Measurements from ENCODE around the gene LRP1B. TPM values are rescaled to one million over a fixed set of nuclear protein-coding genes. Genes with fewer than 3 reads are reported as not detected.

The LRP1B gene
- total RNA-seq, 2 experiments from 2014 or later: not detected

DNA sequence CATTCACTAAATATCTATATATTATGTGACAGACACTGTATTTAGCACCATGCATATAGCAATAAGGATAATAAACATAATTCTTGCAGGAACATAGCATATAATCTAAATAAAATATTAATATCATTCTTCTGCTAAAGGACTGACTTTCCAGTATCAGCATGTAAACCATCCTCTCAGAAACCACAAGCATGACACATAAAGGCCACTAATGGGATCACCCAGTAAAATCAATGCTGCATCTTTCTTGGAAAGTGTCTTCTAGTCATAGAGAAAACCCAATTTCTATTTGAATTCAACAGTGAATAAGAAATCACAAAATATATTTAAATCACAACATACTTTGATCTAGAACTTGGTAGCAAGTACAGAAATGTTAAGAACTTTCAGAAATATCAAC lies 5.8 kb upstream of the LRP1B start:
- Mint-ChIP-seq H3K36me3 (ENCODE audit: low read depth) (no peaks in the 10 kb centered on the region), H3K4me3 (no peak overlapping the region), H3K27ac (no peak overlapping the region), H3K9me3 (no peaks in the 10 kb centered on the region), H3K27me3 (peaks cover 9% of the 10 kb centered on the region), H3K4me1 (peaks cover under 1% of the 10 kb centered on the region)
- DNase-seq: no peak
- CTCF ChIA-PET: no interaction called here
- POLR2A ChIA-PET: no interaction called here

GRCh38 chr2:142134911-142135310 lies 4.1 kb upstream of the LRP1B start:
- Mint-ChIP-seq H3K9me3 (no peaks in the 10 kb centered on the region), H3K4me1 (peaks cover 10% of the 10 kb centered on the region), H3K27ac (no peak overlapping the region), H3K4me3 (no peak overlapping the region), H3K36me3 (ENCODE audit: low read depth) (no peaks in the 10 kb centered on the region), H3K27me3 (peaks cover 26% of the 10 kb centered on the region)
- POLR2A ChIA-PET: no interaction called here
- CTCF ChIA-PET: no interaction called here
- no peak for DNase-seq

- DNase-seq: peak; percentile 11
- POLR2A ChIA-PET: no interaction called here
Observed at GRCh38 chr2:142130111-142131009, 456 bp downstream of the LRP1B start.

GRCh38 chr2:142128105-142128504 lies 2.7 kb downstream of the LRP1B start:
- CTCF ChIA-PET: interaction anchor here (1.4 kb wide), 1 partner anchor 27 kb away, joined by 3 read pairs; no protein-coding TSS in a partner anchor
- peaks cover 10% of the 10 kb centered on the region for H3K4me1 Mint-ChIP-seq
- no peak for DNase-seq
- no peak overlapping the region for H3K27ac Mint-ChIP-seq
- H3K36me3 Mint-ChIP-seq (ENCODE audit: low read depth): no peaks in the 10 kb centered on the region
- POLR2A ChIA-PET: no interaction called here
- H3K9me3 Mint-ChIP-seq: no peaks in the 10 kb centered on the region
- peaks cover 39% of the 10 kb centered on the region for H3K27me3 Mint-ChIP-seq
- no peak overlapping the region for H3K4me3 Mint-ChIP-seq

More at GRCh38 chr2:142130111-142131009, 456 bp downstream of the LRP1B start:
- CTCF ChIA-PET: interaction anchor here (1.2 kb wide), 1 partner anchor 26 kb away, joined by 3 read pairs; no protein-coding TSS in a partner anchor
- H3K36me3 Mint-ChIP-seq (ENCODE audit: low read depth): no peaks in the 10 kb centered on the region
- H3K9me3 Mint-ChIP-seq: no peaks in the 10 kb centered on the region
- peak overlapping the region; percentile 49 for H3K4me3 Mint-ChIP-seq
- H3K27ac Mint-ChIP-seq: no peak overlapping the region
- H3K27me3 Mint-ChIP-seq: peaks cover 39% of the 10 kb centered on the region
- H3K4me1 Mint-ChIP-seq: peaks cover 10% of the 10 kb centered on the region

DNA sequence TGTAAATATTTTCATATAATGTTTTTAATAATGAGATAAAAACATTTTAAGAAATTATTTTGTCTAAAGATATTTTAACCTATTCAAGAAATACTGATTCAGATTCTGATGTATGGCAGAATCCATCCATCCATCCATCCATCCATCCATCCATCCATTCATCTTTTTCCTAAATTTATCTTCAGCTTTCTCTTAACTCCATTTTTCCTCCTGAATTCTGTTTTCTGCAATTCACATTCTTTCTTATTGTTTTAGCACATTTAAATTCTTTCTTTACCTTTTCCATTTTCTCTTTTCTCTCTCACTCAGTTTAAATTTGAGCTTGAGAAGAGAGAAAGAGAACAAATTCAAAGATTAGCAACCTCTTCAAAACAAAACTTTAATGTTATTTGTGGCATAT lies 3.6 kb downstream of the LRP1B start:
- H3K4me1 Mint-ChIP-seq: peaks cover 10% of the 10 kb centered on the region
- ChIA-PET CTCF (no interaction called here), POLR2A (no interaction called here)
- no peak for DNase-seq
- no peak overlapping the region for H3K4me3 Mint-ChIP-seq
- H3K27ac Mint-ChIP-seq: no peak overlapping the region
- no peaks in the 10 kb centered on the region for H3K9me3 Mint-ChIP-seq
- no peaks in the 10 kb centered on the region for H3K36me3 Mint-ChIP-seq (ENCODE audit: low read depth)
- H3K27me3 Mint-ChIP-seq: peaks cover 36% of the 10 kb centered on the region

DNA sequence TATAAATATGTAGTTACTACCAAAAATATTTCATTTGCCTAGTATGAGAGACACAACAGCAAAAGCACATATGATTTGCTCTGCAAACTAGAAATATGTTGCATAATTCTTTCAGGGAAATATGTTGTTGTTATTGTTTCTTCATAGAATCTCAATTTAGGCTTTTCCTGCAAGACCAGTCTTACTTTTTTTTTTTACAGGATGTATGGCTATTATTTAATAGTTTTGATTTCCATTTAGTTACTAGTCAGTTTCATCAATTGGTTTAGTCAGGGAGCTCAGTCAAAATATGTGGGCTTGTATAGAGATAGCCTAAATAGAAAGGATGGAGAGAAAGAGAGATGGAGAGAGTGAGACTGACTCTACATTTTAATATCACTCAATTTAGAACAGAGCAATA lies 6.1 kb downstream of the LRP1B start:
- no peaks in the 10 kb centered on the region for H3K36me3 Mint-ChIP-seq (ENCODE audit: low read depth)
- ChIA-PET POLR2A (no interaction called here), CTCF (no interaction called here)
- peaks cover 12% of the 10 kb centered on the region for H3K27me3 Mint-ChIP-seq
- no peak overlapping the region for H3K27ac Mint-ChIP-seq
- H3K4me1 Mint-ChIP-seq: no peaks in the 10 kb centered on the region
- no peak overlapping the region for H3K4me3 Mint-ChIP-seq
- H3K9me3 Mint-ChIP-seq: no peaks in the 10 kb centered on the region
- DNase-seq: no peak

- POLR2A ChIA-PET: no interaction called here
- Mint-ChIP-seq H3K27me3 (no peaks in the 10 kb centered on the region), H3K27ac (no peak overlapping the region), H3K36me3 (ENCODE audit: low read depth) (no peaks in the 10 kb centered on the region), H3K4me1 (no peaks in the 10 kb centered on the region), H3K4me3 (no peak overlapping the region), H3K9me3 (no peaks in the 10 kb centered on the region)
- no peak for DNase-seq
- CTCF ChIA-PET: no interaction called here
Observed at GRCh38 chr2:142119347-142119746, 11.5 kb downstream of the LRP1B start.

GRCh38 chr2:142112757-142113221 lies 18.0 kb downstream of the LRP1B start:
- ChIA-PET POLR2A (no interaction called here), CTCF (no interaction called here)
- no peak for DNase-seq
- Mint-ChIP-seq H3K9me3 (no peaks in the 10 kb centered on the region), H3K4me3 (no peak overlapping the region), H3K36me3 (ENCODE audit: low read depth) (no peaks in the 10 kb centered on the region), H3K27ac (no peak overlapping the region), H3K27me3 (no peaks in the 10 kb centered on the region), H3K4me1 (no peaks in the 10 kb centered on the region)

DNA sequence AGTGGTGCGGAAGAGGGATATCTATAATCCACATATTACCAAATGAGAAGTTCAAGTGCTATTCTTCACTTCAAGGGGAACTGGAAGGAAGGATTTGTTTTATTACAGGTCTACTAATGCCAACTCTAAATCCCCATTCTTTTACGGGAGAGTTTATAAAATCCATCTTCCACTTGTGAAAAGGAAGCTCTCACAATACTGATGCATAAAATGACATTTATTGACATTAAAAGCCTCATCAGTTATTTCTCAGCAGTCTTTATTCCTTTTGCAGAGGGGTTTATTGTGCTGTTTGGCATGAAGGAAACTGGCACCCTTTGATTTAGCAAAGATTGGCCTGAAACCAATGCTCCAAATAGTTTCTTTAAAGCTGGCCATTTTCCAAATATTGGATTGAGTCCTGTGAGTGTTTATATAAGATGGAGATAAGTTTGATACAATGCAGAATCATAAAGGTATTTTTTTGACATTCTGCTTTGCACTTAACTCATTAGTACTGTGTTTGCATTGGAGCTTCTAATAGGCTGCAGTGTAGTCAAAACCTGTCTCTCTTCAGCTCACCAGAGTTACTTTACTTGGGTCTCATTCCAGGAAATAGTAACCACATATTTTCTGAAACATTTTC lies 26.6 kb downstream of the LRP1B start:
- Mint-ChIP-seq H3K4me3 (no peak overlapping the region), H3K4me1 (no peaks in the 10 kb centered on the region), H3K36me3 (ENCODE audit: low read depth) (no peaks in the 10 kb centered on the region), H3K9me3 (no peaks in the 10 kb centered on the region), H3K27ac (no peak overlapping the region), H3K27me3 (no peaks in the 10 kb centered on the region)
- ChIA-PET CTCF (interaction anchor here (0.6 to 0.8 kb wide), 2 partner anchors 26 to 920 kb away, joined by 3 to 4 read pairs; no protein-coding TSS in a partner anchor), POLR2A (no interaction called here)
- DNase-seq: no peak

- DNase-seq: no peak
- POLR2A ChIA-PET: no interaction called here
- H3K4me3 Mint-ChIP-seq: no peak overlapping the region
- H3K27me3 Mint-ChIP-seq: no peaks in the 10 kb centered on the region
- no peaks in the 10 kb centered on the region for H3K36me3 Mint-ChIP-seq (ENCODE audit: low read depth)
- H3K9me3 Mint-ChIP-seq: no peaks in the 10 kb centered on the region
- H3K4me1 Mint-ChIP-seq: no peaks in the 10 kb centered on the region
- H3K27ac Mint-ChIP-seq: no peak overlapping the region
- CTCF ChIA-PET: interaction anchor here (1.2 kb wide), 1 partner anchor 28 kb away, joined by 3 read pairs; no protein-coding TSS in a partner anchor
Observed at GRCh38 chr2:142100970-142101369, 29.8 kb downstream of the LRP1B start.

- H3K9me3 Mint-ChIP-seq: no peaks in the 10 kb centered on the region
- no peaks in the 10 kb centered on the region for H3K4me1 Mint-ChIP-seq
- no peak overlapping the region for H3K27ac Mint-ChIP-seq
- no peaks in the 10 kb centered on the region for H3K27me3 Mint-ChIP-seq
- DNase-seq: no peak
- H3K4me3 Mint-ChIP-seq: no peak overlapping the region
- POLR2A ChIA-PET: no interaction called here
- CTCF ChIA-PET: interaction anchor here (1.2 kb wide), 1 partner anchor 28 kb away, joined by 3 read pairs; no protein-coding TSS in a partner anchor
- H3K36me3 Mint-ChIP-seq (ENCODE audit: low read depth): no peaks in the 10 kb centered on the region
Observed at GRCh38 chr2:142100139-142100873, 30.5 kb downstream of the LRP1B start.

GRCh38 chr2:142097711-142098110 lies 33.1 kb downstream of the LRP1B start:
- no peaks in the 10 kb centered on the region for H3K9me3 Mint-ChIP-seq
- no peak overlapping the region for H3K4me3 Mint-ChIP-seq
- CTCF ChIA-PET: no interaction called here
- no peaks in the 10 kb centered on the region for H3K36me3 Mint-ChIP-seq (ENCODE audit: low read depth)
- no peaks in the 10 kb centered on the region for H3K27me3 Mint-ChIP-seq
- POLR2A ChIA-PET: no interaction called here
- H3K4me1 Mint-ChIP-seq: no peaks in the 10 kb centered on the region
- no peak overlapping the region for H3K27ac Mint-ChIP-seq
- DNase-seq: no peak

DNA sequence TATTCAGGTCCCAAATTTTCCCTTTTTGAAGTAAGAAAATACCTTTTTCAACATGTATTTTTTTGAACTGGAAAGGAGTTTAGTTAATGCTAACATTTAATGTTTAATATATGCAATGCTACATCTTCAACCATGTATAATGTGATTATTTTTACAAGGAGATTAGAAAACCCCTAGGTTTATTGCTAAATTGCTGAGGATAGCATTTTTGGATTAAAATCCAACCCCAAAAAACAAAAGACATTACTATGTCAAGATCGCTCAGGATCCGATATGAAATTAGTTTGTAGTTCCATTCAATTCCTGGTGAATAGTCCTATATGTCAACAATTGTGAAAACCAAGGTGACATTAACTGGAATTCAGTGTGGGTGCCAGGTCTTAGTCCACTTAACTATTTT lies 35.2 kb downstream of the LRP1B start:
- peaks cover 3% of the 10 kb centered on the region for H3K9me3 Mint-ChIP-seq
- DNase-seq: no peak
- H3K36me3 Mint-ChIP-seq (ENCODE audit: low read depth): no peaks in the 10 kb centered on the region
- no peak overlapping the region for H3K4me3 Mint-ChIP-seq
- H3K27ac Mint-ChIP-seq: no peak overlapping the region
- CTCF ChIA-PET: no interaction called here
- H3K27me3 Mint-ChIP-seq: no peaks in the 10 kb centered on the region
- no peaks in the 10 kb centered on the region for H3K4me1 Mint-ChIP-seq
- POLR2A ChIA-PET: no interaction called here

Measured in activated CD4-positive, alpha-beta T cell treated with anti-CD3 and anti-CD28 coated beads, Interleukin-2, amount 10 ng/mL, durations not matched to agents 7 days and 5 days (primary cell).